Astrocyte of the cerebellum (primary cell): ENCODE data around the gene KCNMA1.

Experiments
- DNase-seq: peaks from one replicate; pipeline ENCODE4 v3.0.0-alpha.2; 2011; ENCODE audit warnings: low read depth
- H3K4me3 ChIP-seq: 2 replicates; pipeline ENCODE4 v1.5.1; 2011; ENCODE audit warnings: mild to moderate bottlenecking, low read depth, low read length, moderate library complexity
- CTCF ChIP-seq: IDR thresholded peaks from 2 replicates; pipeline ENCODE4 v1.5.1; 2012; ENCODE audit warnings: low read length, low read depth, moderate library complexity, mild to moderate bottlenecking; ENCODE audit errors: missing control alignments
- in situ Hi-C: cut with HindIII; loops from 2 replicates; pipeline ENCODE4 v1.10.0; 2017; ENCODE audit warnings: low sequenced_read_pairs

Gene KCNMA1

GRCh38 chr10:77120666-77121376 is 516.8 kb downstream of the KCNMA1 start:
- DNase-seq, result no peak
- in situ Hi-C loops, result no loop called here
- H3K4me3 ChIP-seq, result no peak overlapping the region
- TF ChIP-seq CTCF, result no peak

GRCh38 chr10:77120012-77120411 is 517.6 kb downstream of the KCNMA1 start:
- TF ChIP-seq CTCF, result no peak
- in situ Hi-C loops, result no loop called here
- DNase-seq, result no peak
- H3K4me3 ChIP-seq, result no peak overlapping the region

GRCh38 chr10:77118603-77119282 is 518.9 kb downstream of the KCNMA1 start:
- no peak overlapping the region for H3K4me3 ChIP-seq
- no peak for TF ChIP-seq CTCF
- no peak for DNase-seq
- in situ Hi-C loops, result no loop called here

- in situ Hi-C loops, result no loop called here
- no peak for TF ChIP-seq CTCF
- no peak overlapping the region for H3K4me3 ChIP-seq
- DNase-seq, result no peak
Observed at GRCh38 chr10:77117501-77117900, 520.1 kb downstream of the KCNMA1 start.

- DNase-seq, result no peak
- no peak overlapping the region for H3K4me3 ChIP-seq
- no peak for TF ChIP-seq CTCF
- in situ Hi-C loops, result no loop called here
Observed at GRCh38 chr10:77116904-77117303, 520.7 kb downstream of the KCNMA1 start.

- in situ Hi-C loops, result no loop called here
- no peak for DNase-seq
- H3K4me3 ChIP-seq, result no peak overlapping the region
- no peak for TF ChIP-seq CTCF
Observed at GRCh38 chr10:77114181-77114821, 523.3 kb downstream of the KCNMA1 start.
